Right lobe of liver (tissue), 6 donors: Measurements from ENCODE around the gene HCAR3. TPM values are rescaled to one million over a fixed set of nuclear protein-coding genes. Genes with fewer than 3 reads are reported as not detected.

ENCODE experiments used
- ATAC-seq, 4 donors: fragments of 200-7000 bp; cut with Tn5 transposase; one replicate each; pipeline ENCODE4 v1.9.1; 2020; ENCODE audit warnings: mild to moderate bottlenecking in 4 of 4, moderate library complexity in 4 of 4
- DNase-seq, 3 donors: peaks; one replicate each; pipeline ENCODE4 v3.0.0-alpha.2; 2020
- H3K27ac ChIP-seq, 3 donors: fragments of 200-600 bp; one replicate each; pipeline ENCODE4 v1.8.0; 2022
- H3K27me3 ChIP-seq, 2 donors: fragments of 200-600 bp; one replicate each; pipeline ENCODE4 v1.8.0; 2022
- H3K36me3 ChIP-seq, 4 donors: fragments of 200-600 bp; sonication (generic) in 1 of 4; one replicate each; pipeline versions ENCODE4 v1.5.1 to v1.8.0; 2017 to 2022; ENCODE audit warnings: control low read depth in 1 of 4
- H3K4me1 ChIP-seq, 4 donors: fragments of 200-600 bp; sonication (generic) in 1 of 4; one replicate each; pipeline versions ENCODE4 v1.5.1 to v1.8.0; 2017 to 2022; ENCODE audit warnings: control low read depth in 1 of 4
- H3K4me3 ChIP-seq, 3 donors: fragments of 200-600 bp; one replicate each; pipeline ENCODE4 v1.8.0; 2022
- H3K9me3 ChIP-seq, 4 donors: fragments of 200-600 bp; sonication (generic) in 1 of 4; one replicate each; pipeline versions ENCODE4 v1.5.1 to v1.8.0; 2017 to 2022; ENCODE audit warnings: control low read depth in 1 of 4
- CTCF ChIP-seq, 4 donors: fragments of 200-600 bp in 3 of 4; fragments of 450-650 bp in 1 of 4; IDR thresholded peaks; one replicate each; pipeline versions ENCODE4 v1.5.1 to v1.8.0; 2016 to 2022; ENCODE audit warnings: antibody characterized with exemption in 4 of 4, mild to moderate bottlenecking in 2 of 4
- POLR2A ChIP-seq: fragments of 450-650 bp; IDR thresholded peaks from one replicate; pipeline ENCODE4 v1.6.1; 2017; ENCODE audit warnings: antibody characterized with exemption, mild to moderate bottlenecking
- WGBS: methylation state at CpG from one replicate; pipeline ENCODE4 v1.1.6; 2018; ENCODE audit warnings: low coverage, low lambda C conversion rate; ENCODE audit not compliant: insufficient coverage; ENCODE audit errors: missing lambda C conversion rate; 5-methylcytosine and 5-hydroxymethylcytosine counted together
- intact Hi-C, 2 donors: fragments of 100-400 bp; cut with DNase I; formaldehyde crosslinking; loops; one replicate each; pipeline versions ENCODE4 v1.11.2 to v1.14.1; 2022
- total RNA-seq, 6 experiments: library from RNA; depleted of rRNA in 2 of 6; stranded (reverse); fragments of >200 nt in 2 of 6; fragmentation: NEBNext Ultra II Directional in 3 of 6; extraction: Animal tissue kit (Norgen Biotek cat#: 25700) in 3 of 6; gene quantifications; one replicate each; pipeline versions ENCODE4 v1.1.0 to v1.2.4, GENCODE V29; 2016 to 2023
- donor health status: DM: no; HTN: yes; CAD: no.
- donor health status: DM: no; HTN: no; CAD: no.
- donor health status: DM: no; HTN: no; CAD: no.
- donor health status: DM: no; HTN: yes; CAD: no.
- donor health status: DM: no; HTN: yes; CAD: no.

The HCAR3 gene
- total RNA-seq, 6 experiments from 2014 or later = 0.11 to 4.2 (median 0.36) TPM; not detected in 2

GRCh38 chr12:122738571-122738970, 22.0 kb upstream of the HCAR3 start:
- no peak for ATAC-seq
- H3K36me3 ChIP-seq = no peaks in the 10 kb centered on the region
- no peaks in the 10 kb centered on the region for H3K27me3 ChIP-seq
- no peaks in the 10 kb centered on the region for H3K9me3 ChIP-seq
- WGBS = 78% methylated on average over 7 of the region's 7 CpGs
- no peak for TF ChIP-seq CTCF (IDR thresholded peaks at IDR 0.05)
- no peak for TF ChIP-seq POLR2A
- intact Hi-C loops = no loop called here
- DNase-seq = peak in 1 of 3 donors; percentile 21
- H3K27ac ChIP-seq = no peak overlapping the region
- H3K4me1 ChIP-seq = no peaks in the 10 kb centered on the region
- no peak overlapping the region for H3K4me3 ChIP-seq

- Histone ChIP-seq H3K36me3 (no peaks in the 10 kb centered on the region), H3K9me3 (no peaks in the 10 kb centered on the region), H3K27me3 (no peaks in the 10 kb centered on the region), H3K4me1 (no peaks in the 10 kb centered on the region), H3K4me3 (no peak overlapping the region), H3K27ac (no peak overlapping the region)
- intact Hi-C loops = no loop called here
- DNase-seq (no peak), ATAC-seq (no peak)
- no peak for TF ChIP-seq CTCF (IDR thresholded peaks at IDR 0.05)
- no peak for TF ChIP-seq POLR2A
- 71% methylated on average over 4 of the region's 4 CpGs for WGBS
These were observed 16.0 kb upstream of the HCAR3 start for GRCh38 chr12:122732611-122733010.

- TF ChIP-seq CTCF (IDR thresholded peaks at IDR 0.05) (no peak), POLR2A (no peak)
- no peaks in the 10 kb centered on the region for H3K36me3 ChIP-seq
- WGBS = 45% methylated on average over 3 of the region's 3 CpGs
- no peak overlapping the region for H3K27ac ChIP-seq
- intact Hi-C loops = no loop called here
- no peaks in the 10 kb centered on the region for H3K9me3 ChIP-seq
- no peaks in the 10 kb centered on the region for H3K27me3 ChIP-seq
- no peaks in the 10 kb centered on the region for H3K4me1 ChIP-seq
- peak in 1 of 4 donors; percentile 25 for ATAC-seq
- H3K4me3 ChIP-seq = no peak overlapping the region
- no peak for DNase-seq
These were observed 15.6 kb upstream of the HCAR3 start for GRCh38 chr12:122732170-122732569.

- TF ChIP-seq POLR2A = no peak
- TF ChIP-seq CTCF (IDR thresholded peaks at IDR 0.05) = no peak
- no peaks in the 10 kb centered on the region for H3K27me3 ChIP-seq
- 44% methylated on average over 16 of the region's 32 CpGs for WGBS
- peak within 1 kb of the TSS in 1 of 3 donors; percentile 19 for H3K4me3 ChIP-seq
- no peaks in the 10 kb centered on the region for H3K36me3 ChIP-seq
- H3K27ac ChIP-seq = no peak within 1 kb of the TSS
- ATAC-seq (peak in 1 of 4 donors; percentile 11), DNase-seq (no peak)
- H3K9me3 ChIP-seq = no peaks in the 10 kb centered on the region
- H3K4me1 ChIP-seq = no peaks in the 10 kb centered on the region
- intact Hi-C loops = no loop called here
These were observed 13.8 kb upstream of the HCAR3 start, which contains the start of gene HCAR1 for GRCh38 chr12:122730215-122731014. HCAR1 (minus strand) TSS chr12:122730844; CDS start chr12:122730339, 505 bp downstream.
